Fibroblast of skin of right biceps (primary cell): ENCODE measurements around the gene DCAF8L1.
"Not testable (repeated sequence)": the region's sequence is repeated elsewhere in the genome, so short reads cannot be mapped to it uniquely, and the experiment has no call there.

Experiments used
- DNase-seq: peaks from one replicate; pipeline ENCODE4 v3.0.0-alpha.2; 2013

The DCAF8L1 gene

DNA sequence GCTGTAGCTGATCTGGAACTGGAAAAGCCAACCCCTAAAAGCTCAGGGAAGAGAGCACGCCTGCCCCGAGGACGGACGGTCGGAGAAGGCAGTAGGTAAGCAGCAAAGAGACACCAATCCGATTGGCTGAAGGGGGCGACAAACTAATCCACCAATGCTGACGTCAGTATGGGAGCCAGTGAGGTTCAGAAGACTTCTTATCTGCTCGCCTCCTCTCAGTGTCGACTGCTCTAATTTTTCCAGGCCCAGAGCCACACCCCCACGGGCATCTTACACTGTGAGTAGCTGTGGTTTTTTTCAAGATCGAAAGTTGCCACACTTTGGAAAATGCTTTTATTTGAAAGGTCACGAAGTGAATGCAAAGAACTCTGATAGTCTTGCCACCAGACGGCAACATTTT lies at the start of gene DCAF8L1:
Gene DCAF8L1 (minus strand): TSS at position 101 of the 400 bp plus-strand sequence. CDS start 115 bp downstream, outside the sequence.
- DNase-seq: no peak

DNA sequence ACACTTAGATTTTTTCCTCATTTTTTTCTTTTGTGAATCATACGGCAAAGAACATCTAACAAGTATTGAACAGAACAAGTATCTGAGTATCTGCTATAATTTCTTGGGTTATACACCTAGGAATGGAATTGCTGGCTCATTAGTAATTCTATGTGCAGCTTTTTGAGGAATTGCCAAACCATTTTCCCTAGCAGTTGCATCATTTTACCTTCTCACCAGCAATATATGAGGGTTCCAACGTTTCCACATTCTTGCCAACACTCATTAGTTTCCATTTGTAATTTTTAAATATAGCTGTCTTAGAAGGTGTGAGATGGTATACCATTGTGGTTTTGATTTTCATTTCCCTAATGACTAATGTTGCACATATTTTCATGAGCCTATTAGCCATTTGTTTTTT lies 41.1 kb upstream of the DCAF8L1 start:
- no peak for DNase-seq

DNA sequence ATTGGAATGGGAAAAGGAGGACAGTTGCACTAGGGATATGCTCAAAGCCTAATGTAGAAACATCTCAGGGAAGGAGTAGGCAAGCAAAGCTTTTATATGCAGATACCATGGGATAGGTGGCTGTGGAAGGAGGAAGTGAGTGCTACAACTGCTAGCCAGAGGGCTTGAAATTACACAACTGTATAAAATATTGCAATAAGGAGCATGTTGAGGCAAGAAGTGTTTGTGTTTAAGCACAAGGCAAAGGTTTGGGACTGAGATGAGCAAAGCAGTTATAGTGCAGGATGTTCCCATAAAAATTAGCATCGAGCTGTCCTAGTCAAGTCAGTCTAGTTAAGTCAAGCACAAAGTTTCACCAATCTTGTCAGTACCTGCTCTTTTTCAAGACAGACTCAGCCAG lies 35.6 kb upstream of the DCAF8L1 start:
- no peak for DNase-seq

DNA sequence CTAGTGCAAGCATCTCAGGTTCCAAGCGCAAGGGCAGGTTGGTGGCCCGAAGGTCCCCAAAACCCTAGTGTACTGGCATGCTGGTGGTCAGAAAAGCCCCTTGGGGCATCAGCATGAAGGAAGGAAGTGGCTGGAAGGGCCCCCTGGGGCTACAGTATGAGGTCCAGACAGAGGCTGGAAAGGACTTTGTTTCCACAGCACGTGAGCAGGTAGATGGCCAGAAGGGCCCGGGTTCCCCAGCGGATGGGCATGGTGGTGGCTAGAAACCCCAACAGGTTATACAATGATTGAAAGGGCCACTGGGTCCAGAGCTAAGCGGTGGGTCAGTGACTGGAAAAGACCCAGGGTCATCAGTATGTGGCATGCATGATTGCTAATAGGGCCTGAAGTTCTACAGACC lies 34.7 kb upstream of the DCAF8L1 start:
- no peak for DNase-seq

DNA sequence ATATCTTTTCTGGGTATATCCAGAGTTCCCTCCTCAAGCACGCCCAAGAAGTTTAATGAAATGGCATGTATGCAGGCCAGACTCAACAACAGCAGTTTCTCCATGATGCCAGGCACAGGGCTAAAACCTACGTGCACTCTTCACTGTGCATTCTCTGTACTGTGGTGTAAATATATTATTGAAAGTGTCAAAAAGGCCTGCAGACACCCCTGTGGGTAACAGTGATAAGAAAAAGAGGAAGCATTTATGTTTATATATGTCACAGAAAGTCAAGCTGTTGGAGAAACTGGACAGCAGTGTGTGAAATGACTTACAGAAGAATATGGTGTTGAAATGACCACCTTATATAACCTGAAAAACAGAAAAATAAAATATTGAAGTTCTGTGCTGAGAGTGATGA lies 29.6 kb upstream of the DCAF8L1 start:
- no peak for DNase-seq

DNA sequence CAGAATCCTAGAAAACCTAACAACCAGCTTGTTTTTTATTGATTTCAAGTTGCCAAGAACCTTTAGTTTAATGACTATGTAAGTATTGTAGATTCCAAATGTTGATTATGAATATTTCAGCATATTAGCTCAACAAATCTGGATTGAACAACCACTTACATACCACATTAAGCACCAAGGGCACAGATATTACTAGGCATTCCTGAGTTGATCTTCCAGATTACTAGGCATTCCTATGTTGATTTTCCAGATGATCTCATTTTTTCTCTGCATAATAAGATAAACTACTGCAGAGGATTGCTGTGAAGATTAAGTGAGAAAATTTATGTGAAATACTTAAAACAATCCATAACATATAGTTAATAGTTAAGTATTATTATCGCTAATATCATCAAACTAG lies 17.4 kb upstream of the DCAF8L1 start:
- peak; percentile 0 for DNase-seq

DNA sequence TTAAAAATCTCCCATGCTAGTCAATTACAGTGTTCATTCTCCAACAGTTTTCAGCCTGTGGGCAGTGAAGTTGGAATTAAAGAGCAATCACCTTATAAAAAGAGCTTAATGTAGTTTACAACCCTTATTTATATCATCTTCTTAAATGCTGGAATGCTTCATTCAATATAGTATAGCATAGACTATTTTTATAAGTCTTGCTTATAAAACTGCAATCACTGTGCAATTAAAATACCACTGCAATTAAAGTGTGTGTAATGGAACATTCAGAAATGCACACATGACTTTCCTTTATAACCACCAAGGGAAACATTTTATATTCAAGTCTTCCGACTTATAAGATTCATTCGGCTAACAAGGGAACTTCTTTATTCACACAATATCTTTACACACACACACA lies 16.4 kb upstream of the DCAF8L1 start:
- no peak for DNase-seq

DNA sequence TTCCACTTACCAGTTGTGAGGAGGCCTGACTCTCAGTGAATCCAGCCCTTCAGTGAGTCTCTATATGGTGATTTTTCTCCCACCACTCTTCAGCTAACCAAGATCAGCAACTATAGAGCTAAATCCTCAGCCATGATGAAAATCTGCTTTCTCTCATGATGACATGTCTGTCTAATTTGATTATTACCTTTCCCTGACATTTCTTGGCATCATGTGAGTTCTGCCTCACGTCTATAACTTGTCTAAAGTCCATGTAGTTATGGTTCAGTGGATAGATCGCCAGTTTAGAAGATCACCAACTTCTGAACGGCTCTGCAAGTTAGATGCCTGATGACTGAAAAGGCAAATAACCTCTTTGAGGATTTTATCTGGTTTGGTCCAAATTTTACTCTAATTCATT lies 14.9 kb upstream of the DCAF8L1 start:
- DNase-seq: no peak

DNA sequence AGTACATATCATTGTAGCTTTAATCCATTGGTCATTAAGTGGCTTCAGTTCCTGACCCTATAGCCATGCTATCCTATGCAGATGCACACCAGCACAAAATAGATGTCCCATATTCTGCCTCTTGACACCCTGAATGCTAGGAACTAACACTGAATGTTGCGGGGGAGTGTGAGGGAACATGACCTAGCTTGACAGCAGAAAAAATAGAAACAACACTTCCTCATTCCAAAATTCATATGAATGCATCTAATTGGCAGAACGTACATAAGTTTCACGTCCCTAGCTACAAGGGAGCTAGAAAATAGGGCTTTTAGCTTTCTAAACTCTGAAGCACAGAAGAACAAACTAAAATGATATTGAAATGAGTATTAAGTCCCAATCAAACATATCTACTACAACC lies 14.4 kb upstream of the DCAF8L1 start:
- no peak for DNase-seq

DNA sequence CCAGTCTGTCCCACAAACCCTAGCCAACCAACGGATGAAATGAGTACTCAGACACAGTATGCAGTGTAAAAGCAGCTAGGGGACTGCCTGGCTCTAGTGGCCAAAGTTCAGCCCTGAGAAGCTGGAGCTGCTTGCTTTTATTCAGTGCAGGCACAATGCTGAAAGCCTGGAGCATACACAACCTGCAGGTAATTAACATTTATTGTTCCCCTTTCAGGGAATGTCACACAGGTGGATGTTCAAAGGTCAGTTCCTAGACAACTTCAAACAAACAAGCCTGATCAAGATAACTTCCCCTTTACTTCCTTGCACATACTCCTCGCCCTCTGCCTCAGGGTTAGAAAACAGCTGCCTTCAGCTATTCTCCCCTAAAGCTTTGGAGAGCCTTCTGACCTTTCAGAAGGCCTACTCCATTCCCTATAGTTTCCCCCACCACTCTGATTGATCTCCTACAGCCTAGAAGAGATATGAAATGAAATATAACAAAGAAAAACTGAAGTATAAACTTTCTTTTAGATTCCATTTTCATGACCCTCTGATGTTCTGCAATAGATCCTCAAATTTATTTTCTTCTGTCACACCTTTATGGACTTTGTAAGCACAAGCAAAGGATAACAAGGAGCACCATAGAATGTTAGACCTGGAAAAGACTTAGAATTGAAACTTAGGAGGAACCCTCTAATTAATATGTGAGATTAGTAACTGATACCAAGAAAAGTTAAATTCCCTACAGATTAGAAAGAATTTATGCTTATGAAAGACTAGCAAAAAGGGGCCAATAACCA lies 6.8 kb upstream of the DCAF8L1 start:
- DNase-seq: no peak

DNA sequence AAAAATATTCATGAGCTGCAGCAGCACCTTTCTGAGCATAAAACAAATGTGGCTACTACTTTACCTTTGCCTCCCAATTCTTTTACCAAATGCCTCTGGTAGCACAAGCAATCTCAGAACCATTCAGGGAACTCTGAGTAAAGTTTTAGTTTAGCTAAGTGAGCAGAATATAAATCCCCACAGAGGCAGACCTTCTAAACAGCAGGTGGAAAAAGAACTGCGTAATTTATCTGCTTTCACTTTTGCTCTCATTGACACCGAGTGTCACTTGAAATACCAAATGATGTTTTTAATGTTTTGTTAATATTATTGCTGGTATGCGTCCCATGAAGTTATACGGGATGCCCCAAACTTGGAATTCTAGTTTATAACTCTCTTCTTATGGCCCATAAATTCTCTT lies 4.3 kb downstream of the DCAF8L1 start:
- DNase-seq: not testable (repeated sequence)

DNA sequence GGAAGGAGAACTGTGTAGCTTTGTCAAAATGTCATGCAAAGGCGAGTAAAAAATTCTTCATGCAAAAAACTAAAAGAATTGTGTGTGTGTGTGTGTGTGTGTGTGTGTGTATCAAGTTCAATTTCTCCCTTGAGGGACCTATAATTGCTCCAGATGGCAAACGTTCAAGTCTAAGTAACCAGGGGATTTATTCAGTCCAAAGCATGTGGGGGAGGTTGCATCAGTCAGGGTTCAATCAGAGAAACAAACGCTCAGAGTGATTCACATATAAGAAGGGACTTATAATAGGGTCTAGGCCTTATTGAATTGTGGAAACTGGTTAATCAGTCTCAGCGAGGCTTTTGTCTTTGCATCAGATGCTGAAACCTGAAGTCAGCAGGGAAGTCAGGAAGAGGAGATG lies 5.0 kb downstream of the DCAF8L1 start:
- peak; percentile 55 for DNase-seq

DNA sequence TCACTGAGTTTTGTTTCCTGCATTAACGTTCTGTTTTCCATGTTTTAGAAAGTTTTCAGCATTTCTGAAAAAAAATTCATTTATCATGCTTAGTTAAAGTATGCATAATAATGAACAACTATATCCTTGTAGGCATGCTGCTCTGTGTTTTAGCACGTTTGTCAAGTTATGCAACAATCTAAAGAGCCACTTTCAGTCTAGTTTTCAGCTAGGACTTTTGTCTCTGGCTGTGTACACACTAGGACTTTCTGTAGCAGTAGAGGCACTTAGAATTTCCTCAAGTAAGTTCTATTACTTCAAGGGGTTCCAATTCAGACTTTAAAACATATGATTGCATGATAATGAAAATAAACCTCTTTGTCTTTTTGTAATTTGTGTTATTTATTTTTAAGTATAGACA lies 12.4 kb downstream of the DCAF8L1 start:
- DNase-seq: no peak

DNA sequence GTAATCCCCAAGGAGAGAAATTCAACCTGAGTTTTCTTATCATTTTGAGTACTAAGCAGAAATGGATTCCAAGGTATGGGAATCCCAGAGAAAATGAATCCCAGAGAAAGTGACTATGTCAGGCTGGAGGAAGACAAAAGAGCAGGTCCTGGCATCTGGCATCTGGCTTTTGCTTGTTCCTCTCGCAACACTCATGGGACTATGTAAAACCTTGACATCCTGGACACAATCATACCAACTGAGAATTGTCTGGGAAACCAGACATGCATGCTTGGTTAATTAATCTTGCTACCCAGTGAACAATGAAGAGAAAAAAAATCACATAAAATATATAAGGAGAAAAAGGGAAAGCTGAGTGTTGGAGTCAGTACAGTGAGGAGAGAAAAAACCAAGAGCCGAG lies 12.9 kb downstream of the DCAF8L1 start:
- no peak for DNase-seq

DNA sequence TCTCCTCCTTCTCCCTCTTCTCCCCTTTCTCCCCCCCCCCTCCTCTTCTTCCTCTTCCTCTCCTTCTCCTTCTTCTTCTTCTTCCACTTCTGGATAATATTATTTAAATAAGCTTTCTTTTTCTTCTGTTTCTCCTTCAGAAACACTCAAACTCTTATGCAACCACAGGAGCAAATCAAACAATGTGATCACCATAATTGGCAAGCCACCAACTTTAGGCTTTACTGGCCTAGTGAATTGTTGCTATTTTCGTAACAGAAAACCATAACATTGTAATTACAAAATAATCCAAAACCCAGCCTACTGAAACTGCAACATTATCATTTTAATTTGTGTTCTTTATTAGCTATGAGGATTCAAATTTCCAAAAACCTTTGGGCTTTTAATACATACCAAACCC lies 14.3 kb downstream of the DCAF8L1 start:
- peak; percentile 32 for DNase-seq

DNA sequence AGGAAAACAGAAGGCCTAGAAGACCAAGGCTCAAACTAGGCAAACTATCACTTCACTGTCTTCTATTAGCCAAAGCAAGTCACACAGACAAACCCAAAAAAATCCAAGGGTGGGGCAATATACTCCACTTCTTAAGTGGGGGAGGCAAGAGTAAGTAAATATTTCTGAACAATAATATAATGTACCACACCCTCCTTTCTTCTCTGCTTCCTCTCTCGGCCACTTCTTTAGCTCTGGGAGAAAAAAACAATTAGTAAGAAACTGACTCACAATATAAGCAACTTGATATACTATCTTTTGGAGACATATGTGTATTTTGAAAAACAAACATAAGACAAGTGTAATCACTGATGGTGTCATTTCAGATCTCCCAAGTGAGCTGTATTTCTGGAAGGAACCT lies 14.8 kb downstream of the DCAF8L1 start:
- no peak for DNase-seq

DNA sequence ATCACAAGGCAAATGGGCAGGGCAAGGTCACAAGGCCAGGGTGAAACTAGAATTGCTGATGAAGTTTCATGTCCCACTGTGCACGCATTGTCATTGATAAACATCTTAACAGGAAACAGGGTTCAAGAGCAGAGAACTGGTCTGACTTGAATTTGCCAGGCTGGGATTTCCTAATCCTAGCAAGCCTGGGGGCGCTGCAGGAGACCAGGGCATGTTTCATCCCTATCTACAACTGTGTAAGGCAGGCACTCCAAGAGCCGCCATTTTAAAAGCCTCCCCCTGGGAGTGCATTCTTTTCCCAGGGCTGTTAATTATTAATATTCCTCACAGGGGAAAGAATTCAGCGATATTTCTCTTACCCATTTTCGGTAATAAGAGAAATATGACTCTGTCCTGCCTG lies 15.9 kb downstream of the DCAF8L1 start:
- DNase-seq: not testable (repeated sequence)

DNA sequence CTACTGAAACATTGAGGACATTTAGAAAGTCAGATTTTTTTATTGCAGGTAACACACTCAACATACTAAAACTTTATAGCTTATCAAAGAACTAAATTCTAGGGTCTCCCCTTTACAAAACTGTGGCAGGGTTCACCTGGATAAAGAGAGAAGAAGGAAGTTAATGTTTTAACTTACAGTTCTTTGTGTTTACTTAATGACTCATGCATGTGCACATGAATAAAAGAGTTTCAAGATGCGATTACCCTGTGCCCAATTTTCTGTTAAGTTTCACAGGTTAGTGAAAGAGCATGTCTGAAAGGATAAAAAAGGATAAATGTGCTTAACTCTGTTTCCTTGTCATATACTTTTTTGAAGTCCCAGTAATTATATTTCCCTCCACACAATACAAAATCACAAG lies 16.8 kb downstream of the DCAF8L1 start:
- no peak for DNase-seq

DNA sequence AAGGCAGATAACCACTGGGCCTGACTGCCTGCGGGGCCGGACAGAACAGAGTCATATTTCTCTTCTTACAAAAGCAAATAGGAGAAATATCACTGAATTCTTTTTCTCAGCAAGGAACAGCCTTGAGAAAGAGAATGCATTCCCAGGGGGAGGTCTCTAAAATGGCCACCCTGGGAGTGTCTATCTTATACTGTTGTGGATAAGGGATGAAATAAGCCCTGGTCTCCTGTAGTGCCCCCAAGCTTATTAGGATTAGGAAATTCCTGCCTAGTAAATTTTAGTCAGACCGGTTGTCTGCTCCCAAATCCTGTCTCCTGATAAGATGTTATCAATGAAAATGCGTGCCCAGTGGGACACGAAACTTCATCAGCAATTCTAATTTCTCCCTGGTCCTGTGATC lies 20.8 kb downstream of the DCAF8L1 start:
- DNase-seq: not testable (repeated sequence)

DNA sequence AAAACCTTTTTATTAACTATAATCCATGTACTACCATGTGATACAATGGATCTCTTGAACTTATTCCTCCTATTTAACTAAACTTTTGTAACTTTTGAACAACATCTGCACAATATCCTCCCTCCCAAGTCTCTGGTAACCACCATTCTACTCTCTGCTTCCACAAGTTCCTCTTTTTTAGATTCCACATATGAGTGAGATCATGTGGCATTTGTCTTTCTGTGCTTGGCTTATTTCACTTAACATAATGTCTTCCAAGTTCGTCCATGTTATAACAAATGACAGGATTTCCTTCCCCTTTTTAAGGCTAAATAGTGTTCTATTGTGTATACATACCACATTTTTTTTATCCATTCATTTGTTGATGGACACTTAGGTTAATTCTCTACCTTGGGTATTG lies 28.1 kb downstream of the DCAF8L1 start:
- no peak for DNase-seq

DNA sequence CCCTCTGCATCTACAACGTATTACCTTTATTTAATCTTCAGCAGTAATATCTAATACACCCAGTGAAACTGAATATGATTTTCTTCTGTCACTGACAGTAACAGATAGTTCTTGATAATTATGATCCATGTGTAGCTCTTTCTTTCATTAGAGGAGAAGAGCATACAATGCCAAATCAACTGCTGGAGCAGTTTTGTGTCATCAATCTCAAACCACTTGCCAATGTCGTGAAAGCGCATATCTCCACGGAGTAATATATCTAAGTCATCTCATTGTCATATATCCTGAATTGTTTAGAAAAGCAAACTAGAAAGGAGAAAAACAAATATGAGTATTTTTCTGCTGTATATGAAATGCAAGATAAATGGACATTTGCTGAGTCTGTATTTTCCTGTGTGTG lies 47.9 kb downstream of the DCAF8L1 start:
- DNase-seq: no peak
